ENCODE measurements around the gene PEX6.

- TF ChIP-seq CTCF (conservative IDR thresholded peaks at IDR 0.05; ENCODE audit: low read depth in 2 of 2) = no peak
- TF ChIP-seq JUNB (IDR thresholded peaks at IDR 0.05; ENCODE audit: unreplicated experiment) = no peak
- no peak for TF ChIP-seq CREB1 (CRISPR knock-in tag; IDR thresholded peaks at IDR 0.05; ENCODE audit: low read depth)
Measured at GRCh38 chr6:43005844-43006243, 26.9 kb upstream of the PEX6 start.

Measured in GM23338 (cell line).